Measurements from ENCODE around the gene CNGA3.
A peak's percentile ranks its signal among the peaks of the same experiment; 100 is the strongest.
"Not testable (repeated sequence)": the region's sequence is repeated elsewhere in the genome, so short reads cannot be mapped to it uniquely, and the experiment has no call there.

Gene CNGA3

DNA sequence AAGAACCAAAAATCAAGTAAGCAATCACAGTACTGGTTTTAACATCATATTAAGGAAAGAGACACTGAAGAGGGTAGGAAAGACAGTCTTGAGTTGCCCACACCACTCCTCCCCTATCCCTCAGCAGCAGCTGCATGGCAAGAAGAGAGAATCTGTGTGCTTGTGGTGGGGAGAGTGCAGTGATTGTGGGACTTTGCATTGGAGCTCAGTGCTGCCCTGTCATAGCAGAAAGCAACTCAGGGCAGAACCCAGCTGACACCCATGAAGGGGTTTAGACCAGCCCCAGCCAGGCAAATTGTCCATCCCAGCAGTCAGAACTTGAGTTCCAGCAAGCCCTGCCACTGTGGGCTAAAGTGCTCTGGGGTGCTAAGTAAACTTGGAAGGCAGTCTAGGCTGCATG, 57.6 kb downstream of the CNGA3 start:
- no peak for DNase-seq (ENCODE audit: low spot score)

DNA sequence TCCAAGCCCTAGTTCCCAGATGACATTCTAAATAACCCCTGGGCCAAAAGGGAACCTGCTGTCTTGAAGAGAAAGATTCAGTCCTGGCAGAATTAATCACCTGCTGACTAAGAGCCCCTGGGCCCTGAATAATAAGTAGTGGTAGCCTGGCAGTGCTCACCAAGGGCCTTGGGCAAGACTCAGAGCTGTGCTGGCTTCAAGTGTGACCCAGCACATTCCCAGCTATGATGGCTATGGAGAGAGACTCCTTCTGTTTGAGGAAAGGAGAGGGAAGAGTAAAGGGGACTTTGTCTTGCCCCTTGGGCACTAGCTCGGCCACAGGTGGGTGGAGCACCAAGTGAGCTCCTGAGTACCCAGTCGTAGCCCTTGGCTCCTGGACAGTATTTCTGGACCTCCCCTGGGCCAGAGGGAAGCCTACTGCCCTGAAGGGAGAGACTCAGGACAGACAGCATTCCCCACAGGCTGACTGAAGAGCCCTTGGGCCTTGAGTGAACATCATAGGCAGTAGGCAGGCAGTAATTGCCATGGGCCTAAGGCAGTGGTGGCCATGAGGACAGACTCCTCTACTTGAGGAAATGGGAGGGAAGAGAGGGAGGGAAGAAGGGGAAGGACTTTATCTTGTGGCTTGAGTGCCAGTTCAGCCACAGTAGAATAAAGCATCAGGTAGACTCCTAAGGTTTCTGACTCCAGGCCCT, 58.4 kb downstream of the CNGA3 start:
- no peak for DNase-seq (ENCODE audit: low spot score)

DNA sequence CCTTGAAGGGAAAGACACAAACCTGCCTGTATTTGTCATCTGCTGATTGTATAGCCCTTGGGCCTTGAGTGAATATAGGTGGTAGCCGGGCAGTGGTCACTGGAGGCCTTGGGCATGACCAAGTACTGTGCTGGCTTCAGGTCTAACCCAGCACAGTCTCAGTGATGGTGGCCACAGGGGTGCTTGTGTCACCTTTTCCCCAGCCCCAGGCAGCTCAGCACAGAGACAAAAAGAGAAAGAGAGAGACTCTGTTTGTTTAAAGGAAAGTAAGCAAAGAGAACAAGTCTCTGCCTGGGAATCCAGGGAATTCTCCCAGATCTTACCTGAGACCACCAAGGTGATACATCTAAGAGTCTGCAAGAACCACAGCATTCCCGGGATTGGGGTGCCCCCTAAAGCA, 59.0 kb downstream of the CNGA3 start:
- no peak for DNase-seq (ENCODE audit: low spot score)

DNA sequence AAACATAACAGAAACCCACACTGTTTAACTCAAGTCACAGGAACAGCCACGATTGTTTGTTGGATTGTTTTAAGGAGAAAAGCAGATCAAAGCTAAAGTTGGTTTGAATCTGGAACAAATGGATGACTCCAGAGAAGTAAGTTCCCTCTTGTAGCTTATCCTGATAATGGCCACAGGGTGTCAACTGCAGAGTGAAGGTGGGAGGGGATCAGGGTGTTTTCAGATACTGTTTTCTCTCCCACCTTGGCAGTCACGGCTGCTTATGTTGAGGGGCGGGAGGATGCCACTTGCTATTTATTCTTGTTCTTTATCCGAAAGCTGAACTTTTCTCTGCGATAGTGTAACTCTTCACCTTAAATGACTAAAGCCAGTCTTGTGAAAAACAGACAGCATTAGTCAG, 61.9 kb downstream of the CNGA3 start:
- no peak for DNase-seq (ENCODE audit: low spot score)

DNA sequence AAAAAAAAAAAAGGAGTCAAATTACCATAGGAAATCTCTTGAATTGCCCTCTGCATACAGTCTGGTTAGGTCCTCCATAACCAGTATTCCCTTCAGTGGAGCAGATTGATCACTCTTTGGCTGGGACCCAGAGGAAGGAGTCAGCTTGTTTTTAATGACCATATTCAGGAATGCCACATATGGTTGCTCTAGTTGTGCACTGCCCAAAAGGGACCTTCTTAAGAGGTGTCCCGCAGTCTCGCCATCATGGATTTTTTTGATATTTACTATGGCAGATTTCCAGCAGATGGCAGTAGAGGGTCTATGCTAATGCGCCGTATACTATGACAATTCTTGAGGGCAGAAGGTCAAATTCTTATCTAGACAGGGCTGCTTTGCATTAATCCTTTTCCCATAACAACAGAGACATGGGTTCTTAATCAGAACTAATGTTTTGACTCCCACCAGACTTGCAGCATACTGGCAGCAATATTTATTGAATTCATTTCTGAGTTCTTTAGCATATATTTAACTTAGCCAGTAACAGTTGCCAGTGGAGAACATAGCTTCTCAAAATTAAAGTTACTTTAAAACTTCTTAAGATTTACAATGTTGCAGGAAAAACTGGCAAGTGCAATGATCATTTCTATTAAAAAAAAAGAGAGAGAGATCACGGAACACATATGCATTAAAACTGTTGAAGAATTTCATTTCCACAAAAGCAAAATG, 66.6 kb downstream of the CNGA3 start:
- peak; percentile 81 for DNase-seq (ENCODE audit: low spot score)

DNA sequence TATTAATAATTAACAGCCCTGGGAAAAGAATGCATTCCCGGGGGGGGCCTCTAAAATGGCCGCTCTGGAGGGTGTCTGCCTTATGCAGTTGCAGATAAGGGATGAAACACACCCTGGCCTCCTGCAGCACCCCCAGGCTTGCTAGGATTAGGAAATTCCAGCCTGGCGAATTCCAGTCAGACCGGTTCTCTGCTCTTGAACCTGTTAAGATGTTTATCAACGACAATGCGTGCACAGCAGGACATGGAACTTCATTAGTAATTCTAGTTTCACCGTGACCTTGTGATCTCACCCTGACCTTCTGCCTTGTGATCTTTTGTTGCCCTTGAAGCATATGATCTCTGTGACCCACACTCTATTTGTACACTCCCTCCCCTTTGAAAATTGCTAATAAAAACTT, 68.0 kb downstream of the CNGA3 start:
- DNase-seq (ENCODE audit: low spot score) = not testable (repeated sequence)

DNA sequence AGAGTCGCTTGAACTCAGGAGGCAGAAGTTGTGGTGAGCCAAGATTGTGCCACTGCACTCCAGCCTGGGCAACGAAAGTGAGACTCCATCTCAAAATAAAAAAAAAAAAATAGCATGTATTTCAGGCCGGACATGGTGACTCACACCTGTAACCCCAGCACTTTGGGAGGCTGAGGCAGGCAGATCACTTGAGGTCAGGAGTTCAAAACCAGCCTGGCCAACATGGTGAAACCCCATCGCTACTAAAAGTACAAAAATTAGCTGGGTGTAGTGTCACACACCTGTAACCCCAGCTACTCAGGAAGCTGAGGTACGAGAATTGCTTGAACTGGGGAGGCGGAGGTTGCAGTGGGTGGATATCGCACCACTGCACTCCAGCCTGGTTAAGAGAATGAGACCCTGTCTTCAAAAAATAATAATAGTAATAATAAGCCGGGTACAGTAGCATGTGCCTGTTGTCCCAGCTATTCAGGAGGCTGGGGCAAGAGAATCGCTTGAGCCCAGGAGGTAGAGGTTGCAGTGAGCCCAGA, 69.5 kb downstream of the CNGA3 start:
- not testable (repeated sequence) for DNase-seq (ENCODE audit: low spot score)

DNA sequence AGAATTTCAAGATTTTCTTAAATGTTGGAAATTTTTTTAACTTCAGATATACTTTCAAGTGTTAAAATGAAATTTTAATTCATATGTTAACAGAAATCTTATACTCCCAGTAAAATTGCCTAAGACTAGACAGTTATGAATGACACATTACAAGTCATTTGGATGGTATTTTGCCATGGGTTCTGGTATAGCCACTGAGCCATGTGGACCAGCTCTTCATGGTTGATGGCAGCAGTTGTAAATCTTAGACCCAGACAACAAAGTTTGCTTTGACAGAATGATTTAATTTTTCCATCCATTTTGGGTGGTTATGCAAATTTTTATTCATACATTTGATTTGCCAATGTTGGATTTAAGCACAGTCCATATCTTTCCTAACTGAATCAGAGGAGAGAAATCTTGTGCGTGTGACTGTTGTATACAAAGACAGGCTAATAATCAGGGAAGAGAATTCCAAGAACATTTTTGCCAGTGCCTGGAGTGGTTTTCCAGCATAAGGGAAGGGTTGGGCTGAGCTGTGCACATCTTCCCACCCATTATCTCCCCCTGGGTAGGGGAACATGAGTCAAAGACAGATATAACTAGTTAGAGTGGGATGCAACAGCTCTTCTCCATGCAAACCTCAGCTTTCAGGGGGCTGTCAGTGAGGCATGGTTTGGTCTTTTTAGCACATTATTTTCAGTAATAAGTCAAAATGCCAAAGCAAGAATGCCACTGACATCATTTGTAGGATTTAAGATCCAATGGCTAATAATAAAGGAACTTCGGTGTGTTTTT, 70.3 kb downstream of the CNGA3 start:
- DNase-seq (ENCODE audit: low spot score) = no peak

DNA sequence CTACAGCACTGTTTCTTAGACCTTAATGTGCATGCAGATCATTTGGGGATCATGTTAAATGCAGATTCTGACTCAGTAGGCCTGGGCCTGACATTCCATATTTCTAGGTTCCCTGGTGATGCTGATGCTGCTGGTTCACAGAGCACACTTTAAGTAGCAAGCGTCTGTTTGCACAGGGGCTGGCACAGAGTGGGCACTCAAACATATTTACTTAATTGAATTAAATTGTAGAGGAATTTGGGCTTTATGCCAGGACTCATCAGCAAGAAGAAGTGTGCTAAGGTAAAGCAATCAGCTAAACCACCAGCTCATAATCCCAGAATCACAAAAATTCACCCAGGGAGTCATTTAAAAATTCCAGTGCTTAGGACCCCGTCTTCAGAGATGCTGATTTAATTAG, 73.3 kb downstream of the CNGA3 start:
- DNase-seq (ENCODE audit: low spot score) = no peak

DNA sequence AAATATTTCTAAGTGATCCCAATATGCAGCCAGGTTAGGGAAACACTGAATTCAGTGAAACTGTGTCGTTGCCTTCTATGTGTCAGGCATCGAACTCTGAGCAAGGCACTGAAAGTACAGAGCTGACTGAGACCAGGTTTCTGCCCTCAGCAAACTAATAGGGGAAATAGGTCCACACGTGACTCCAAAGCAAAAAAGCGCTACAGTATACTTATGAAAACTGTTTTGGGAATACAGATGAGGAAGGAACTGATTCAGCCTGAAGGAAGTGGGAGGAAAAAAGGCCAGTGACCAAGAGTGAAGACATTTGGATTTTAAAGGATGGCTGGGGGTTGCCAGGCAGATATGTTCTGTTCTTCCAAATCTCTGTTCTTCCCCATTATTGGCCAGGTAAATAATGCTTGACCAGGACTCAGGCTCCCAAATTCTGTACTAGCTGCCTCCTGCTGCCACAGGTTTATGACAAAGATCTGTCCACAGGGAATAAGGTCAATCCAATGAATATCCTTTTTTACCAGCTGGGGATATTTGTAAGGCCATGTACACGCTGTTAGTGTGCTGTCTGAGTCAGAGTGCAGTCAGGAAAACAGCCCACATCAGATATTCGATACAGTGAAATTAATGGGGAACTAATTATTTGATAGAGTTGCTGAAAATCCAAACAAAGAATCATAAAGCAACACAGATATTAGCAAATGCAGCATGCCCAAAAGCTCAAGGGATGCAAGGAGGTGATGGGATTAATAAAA, 73.9 kb downstream of the CNGA3 start:
- no peak for DNase-seq (ENCODE audit: low spot score)

DNA sequence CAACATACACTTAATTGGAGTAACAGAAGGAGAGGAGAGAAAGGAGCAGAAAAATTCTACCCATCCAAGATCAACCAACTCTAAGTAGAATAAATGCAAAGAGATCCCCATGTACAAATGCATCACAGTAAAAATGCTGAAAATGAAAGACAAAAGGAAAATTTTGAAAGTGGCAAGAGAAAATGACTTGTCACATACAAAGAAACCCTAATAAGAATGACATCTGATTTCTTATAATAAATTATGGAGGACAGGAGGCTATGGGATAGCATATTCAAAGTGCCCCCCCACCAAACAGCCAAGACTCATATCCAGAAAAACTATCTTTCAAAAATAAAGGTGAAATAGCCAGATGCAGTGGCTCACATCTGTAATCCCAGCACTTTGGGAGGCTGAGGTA, 76.2 kb downstream of the CNGA3 start:
- DNase-seq (ENCODE audit: low spot score) = no peak

DNA sequence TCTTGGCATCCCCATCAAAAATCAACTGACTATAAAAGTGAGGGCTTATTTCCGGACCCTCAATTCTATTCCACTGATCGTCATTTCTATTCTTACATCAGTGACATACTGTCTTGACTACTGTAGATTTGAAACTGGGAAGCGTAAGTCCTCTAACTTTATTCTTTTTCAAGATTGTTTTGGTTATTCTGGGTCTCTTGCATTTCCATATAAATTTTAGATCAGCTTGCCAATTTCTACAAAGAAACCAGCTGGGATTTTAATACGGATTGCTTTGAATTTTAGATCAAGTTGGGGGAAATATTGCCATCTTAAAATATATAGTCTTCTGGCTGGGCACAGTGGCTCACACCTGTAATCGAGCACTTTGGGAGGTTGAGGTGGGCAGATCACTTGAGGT, 80.5 kb downstream of the CNGA3 start:
- DNase-seq (ENCODE audit: low spot score) = no peak

DNA sequence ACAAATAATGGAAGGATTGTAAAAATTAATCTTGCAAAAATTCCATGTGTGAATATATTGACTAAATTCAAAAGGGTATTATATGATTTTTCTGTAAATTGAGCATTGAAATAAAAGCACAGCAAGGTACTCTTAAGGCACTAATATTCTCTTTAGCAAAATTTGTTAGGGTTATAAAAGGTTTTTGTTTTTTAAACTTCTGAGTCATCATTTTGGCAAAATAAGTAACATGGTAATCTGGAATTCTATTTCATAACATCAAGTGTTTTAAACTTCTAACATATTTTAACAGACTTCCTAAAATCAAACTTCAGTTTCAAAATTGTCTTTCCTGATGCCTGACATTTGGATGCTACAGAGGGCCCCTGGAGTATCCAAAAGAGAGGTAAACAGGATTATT, 85.9 kb downstream of the CNGA3 start:
- DNase-seq (ENCODE audit: low spot score) = no peak

DNA sequence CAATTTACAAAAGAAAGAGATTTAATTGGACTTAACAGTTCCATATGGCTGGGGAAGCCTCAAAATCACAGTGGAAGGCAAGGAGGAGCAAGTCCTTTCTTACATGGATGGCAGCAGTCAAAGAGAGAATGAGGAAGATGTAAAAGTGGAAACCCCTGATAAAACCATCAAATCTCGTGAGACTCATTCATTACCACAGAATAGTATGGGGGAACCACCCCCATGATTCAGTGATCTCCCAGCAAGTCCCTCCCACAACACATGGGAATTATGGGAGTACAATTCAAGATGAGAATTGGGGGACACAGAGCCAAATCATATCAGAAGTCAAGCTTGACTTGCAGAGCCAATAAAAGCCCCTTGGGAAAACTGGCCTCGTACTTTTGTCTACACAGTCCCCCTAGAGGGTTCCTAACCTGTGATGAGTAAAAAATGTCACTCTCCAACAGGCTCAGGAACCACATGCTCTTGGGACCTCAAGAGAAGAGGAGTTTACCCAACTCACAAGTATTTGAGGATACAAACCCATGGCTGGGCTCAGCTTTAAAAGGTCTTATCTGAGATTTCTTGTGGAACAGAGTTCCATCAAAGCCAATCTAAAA, 87.2 kb downstream of the CNGA3 start:
- DNase-seq (ENCODE audit: low spot score) = no peak

DNA sequence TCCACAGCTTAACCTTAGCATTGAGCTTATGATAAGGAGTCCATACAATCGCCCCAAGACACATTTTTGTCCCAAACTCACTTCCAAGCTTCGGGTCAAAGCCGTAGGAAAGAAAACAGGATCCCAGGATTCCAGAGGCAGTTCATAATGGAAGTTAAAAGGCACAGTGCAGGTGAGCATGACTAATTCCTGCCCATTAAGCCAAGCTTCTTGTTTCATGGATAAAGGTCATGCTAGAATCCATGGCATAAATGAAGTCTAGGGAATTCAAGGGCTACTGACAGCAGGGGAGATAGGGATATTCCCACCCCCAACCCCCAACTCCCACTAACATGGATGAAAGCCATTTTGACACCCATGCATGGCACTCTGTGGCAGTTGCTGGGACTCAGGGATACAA, 88.2 kb downstream of the CNGA3 start:
- DNase-seq (ENCODE audit: low spot score) = no peak

DNA sequence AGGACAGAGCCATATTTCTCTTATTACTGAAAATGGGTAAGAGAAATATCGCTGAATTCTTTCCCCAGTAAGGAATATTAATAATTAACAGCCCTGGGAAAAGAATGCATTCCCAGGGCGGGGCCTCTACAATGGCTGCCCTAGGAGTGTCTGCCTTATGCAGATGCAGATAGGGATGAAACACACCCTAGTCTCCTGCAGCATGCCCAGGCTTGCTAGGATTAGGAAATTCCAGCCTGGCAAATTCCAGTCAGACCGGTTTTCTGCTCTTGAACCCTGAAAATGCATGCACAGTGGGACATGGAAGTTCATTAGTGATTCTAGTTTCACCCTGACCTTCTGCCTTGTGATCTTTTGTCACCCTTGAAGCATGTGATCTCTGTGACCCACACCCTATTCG, 89.4 kb downstream of the CNGA3 start:
- DNase-seq (ENCODE audit: low spot score) = not testable (repeated sequence)

DNA sequence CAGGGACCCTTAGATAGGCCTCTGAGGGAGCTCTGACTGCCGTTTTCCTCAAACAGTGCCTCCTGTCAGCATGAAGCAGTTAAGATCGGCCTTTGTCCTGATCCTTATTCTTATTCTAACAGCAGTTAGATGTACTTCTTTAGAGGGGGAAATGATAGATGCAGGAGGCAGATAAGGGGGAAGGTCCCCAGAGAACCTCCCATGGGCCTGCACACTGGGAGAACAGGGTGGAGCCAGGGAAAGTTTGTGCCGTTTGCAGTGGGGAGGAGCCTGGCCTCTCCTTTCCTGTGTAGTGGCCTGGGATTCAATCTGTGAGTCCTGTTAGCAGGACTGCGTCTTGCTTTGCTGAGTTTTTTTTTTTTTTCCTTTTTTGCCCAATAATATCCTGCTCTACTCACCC, 90.5 kb downstream of the CNGA3 start:
- no peak for DNase-seq (ENCODE audit: low spot score)

DNA sequence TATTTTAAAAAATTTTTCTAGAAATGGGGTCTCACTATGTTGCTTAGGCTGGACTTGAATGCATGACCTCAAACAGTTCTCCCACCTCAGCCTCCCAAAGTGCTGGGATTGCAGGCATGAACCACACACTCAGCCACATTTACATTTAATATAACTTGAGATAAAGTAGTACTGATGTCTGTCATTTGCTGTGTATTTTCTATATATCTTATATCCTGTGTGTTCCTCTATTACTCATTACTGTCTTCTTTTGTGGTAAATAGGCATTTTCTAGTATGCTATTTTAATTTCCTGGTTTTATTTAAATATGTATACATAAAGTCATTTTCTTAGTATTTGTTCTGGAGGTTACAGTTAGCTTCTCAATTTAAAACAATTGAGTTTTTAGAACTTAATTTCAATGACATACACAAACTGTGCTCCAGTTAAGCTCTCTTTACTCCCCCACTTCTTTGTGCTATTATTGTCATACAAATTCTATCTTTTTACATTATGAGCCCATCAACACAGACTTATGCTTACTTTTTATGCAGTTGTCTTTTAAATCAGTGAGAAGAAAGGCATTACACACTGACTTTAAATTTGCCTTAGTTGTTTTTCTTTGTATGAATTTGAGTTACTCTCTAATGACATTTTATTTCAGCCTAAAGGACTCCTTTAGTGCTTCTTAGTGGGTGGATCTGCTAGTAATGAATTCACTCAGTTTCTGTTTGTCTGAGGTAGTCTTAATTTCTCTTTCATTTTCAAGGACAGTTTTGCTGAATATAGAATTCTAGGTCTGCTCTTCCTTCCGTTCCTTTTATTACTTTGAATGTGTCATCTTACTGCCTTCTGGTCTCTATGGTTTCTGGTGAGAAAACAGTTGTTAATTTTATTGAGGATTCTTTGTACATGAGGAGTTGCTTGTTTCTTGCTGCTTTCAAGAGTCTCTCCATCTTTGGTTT, 92.2 kb downstream of the CNGA3 start:
- DNase-seq (ENCODE audit: low spot score) = no peak

DNA sequence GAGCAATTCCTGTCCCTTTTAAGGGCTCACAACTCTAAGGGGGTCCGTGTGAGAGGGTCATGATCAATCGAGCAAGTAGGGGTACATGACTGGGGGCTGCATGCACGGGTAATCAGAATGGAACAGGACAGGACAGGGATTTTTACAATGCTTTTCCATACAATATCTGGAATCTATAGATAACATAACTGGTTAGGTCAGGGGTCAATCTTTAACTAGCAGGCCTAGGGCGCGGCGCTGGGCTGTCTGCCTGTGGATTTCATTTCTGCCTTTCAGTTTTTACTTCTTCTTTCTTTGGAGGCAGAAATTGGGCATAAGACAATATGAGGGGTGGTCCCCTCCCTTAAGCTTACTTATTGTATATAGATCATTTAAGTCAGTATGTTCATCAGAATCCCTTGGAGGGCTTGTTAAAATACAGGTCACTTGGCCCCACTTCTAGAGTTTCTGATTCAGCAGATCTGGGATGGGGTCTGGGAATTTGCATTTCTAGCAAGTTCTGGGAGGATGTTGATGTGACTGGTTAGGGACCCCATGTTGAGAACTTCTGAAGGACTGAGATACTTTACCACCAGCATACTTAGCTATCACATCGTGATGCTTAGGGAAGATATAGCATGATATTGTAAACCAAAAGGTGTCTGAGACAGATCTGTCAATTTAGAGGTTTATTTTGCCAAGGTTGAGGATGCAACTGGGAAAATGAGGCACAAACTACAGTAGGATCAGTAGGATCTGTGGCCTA, 95.6 kb downstream of the CNGA3 start:
- DNase-seq (ENCODE audit: low spot score) = no peak

DNA sequence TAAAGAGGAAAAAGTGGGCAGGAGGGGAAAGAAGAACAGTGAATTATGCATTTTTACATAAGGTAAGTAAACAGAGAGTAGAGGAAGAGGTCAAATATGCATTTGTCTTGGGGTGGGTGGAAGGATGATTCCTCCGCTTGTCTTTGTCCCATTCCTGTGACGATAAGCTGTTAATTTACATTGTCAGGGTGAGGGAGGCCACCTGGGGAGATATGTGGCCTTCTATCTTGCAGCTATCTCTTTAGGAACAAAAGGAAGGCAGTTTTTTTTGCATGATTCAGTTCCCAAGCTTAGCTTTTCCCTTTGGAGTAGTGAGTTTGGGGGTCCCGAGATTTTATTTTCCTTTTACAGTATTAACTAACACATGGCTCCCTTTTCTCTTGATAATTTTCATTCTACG, 96.2 kb downstream of the CNGA3 start:
- no peak for DNase-seq (ENCODE audit: low spot score)
